HL-60 (cell line): Measurements from ENCODE around the gene FTCDNL1.

ENCODE experiments used
- DNase-seq, 2 experiments: peaks; one replicate each; pipeline ENCODE4 v3.0.0-alpha.2; 2010 to 2020; ENCODE audit warnings: low read depth in 1 of 2, low spot score in 1 of 2
- H3K27ac ChIP-seq: fragments of 250-450 bp; sonication (Bioruptor Pico); replicated peaks from 2 replicates; pipeline ENCODE4 v1.5.1; 2020; ENCODE audit warnings: mild to moderate bottlenecking, moderate library complexity
- H3K27me3 ChIP-seq: fragments of 250-450 bp; sonication (Bioruptor Pico); 2 replicates; pipeline ENCODE4 v1.5.1; 2021; ENCODE audit warnings: mild to moderate bottlenecking, moderate library complexity; ENCODE audit not compliant: insufficient read depth, poor library complexity, severe bottlenecking
- H3K4me3 ChIP-seq: replicated peaks from 2 replicates; pipeline ENCODE4 v1.5.1; 2011; ENCODE audit warnings: mild to moderate bottlenecking, control low read depth, low read length; ENCODE audit not compliant: insufficient read depth
- GABPA ChIP-seq: IDR thresholded peaks from 2 replicates; pipeline ENCODE4 v1.6.1; 2012; ENCODE audit warnings: low read depth
- POLR2AphosphoS5 ChIP-seq: IDR thresholded peaks from 2 replicates; pipeline ENCODE4 v1.6.1; 2012; ENCODE audit warnings: low read depth
- SPI1 ChIP-seq: IDR thresholded peaks from 2 replicates; pipeline ENCODE4 v1.6.1; 2012; ENCODE audit warnings: low read depth, mild to moderate bottlenecking, borderline replicate concordance
- TF ChIP-seq, protein P1 (sequence below): IDR thresholded peaks from 2 replicates; pipeline ENCODE4 v1.6.1; 2012; ENCODE audit warnings: low read depth; ENCODE audit not compliant: insufficient replicate concordance
- TF ChIP-seq, protein P2 (sequence below): IDR thresholded peaks from one replicate; pipeline ENCODE4 v1.5.1; 2011; ENCODE audit warnings: low read length, control low read depth, inconsistent platforms; ENCODE audit not compliant: insufficient read depth

Gene FTCDNL1

GRCh38 chr2:199812493-199812892 is 38.5 kb downstream of the FTCDNL1 start:
- no peak for DNase-seq
- no peak for TF ChIP-seq GABPA
- TF ChIP-seq, protein P1, sequence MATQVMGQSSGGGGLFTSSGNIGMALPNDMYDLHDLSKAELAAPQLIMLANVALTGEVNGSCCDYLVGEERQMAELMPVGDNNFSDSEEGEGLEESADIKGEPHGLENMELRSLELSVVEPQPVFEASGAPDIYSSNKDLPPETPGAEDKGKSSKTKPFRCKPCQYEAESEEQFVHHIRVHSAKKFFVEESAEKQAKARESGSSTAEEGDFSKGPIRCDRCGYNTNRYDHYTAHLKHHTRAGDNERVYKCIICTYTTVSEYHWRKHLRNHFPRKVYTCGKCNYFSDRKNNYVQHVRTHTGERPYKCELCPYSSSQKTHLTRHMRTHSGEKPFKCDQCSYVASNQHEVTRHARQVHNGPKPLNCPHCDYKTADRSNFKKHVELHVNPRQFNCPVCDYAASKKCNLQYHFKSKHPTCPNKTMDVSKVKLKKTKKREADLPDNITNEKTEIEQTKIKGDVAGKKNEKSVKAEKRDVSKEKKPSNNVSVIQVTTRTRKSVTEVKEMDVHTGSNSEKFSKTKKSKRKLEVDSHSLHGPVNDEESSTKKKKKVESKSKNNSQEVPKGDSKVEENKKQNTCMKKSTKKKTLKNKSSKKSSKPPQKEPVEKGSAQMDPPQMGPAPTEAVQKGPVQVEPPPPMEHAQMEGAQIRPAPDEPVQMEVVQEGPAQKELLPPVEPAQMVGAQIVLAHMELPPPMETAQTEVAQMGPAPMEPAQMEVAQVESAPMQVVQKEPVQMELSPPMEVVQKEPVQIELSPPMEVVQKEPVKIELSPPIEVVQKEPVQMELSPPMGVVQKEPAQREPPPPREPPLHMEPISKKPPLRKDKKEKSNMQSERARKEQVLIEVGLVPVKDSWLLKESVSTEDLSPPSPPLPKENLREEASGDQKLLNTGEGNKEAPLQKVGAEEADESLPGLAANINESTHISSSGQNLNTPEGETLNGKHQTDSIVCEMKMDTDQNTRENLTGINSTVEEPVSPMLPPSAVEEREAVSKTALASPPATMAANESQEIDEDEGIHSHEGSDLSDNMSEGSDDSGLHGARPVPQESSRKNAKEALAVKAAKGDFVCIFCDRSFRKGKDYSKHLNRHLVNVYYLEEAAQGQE: no peak
- TF ChIP-seq, protein P2, sequence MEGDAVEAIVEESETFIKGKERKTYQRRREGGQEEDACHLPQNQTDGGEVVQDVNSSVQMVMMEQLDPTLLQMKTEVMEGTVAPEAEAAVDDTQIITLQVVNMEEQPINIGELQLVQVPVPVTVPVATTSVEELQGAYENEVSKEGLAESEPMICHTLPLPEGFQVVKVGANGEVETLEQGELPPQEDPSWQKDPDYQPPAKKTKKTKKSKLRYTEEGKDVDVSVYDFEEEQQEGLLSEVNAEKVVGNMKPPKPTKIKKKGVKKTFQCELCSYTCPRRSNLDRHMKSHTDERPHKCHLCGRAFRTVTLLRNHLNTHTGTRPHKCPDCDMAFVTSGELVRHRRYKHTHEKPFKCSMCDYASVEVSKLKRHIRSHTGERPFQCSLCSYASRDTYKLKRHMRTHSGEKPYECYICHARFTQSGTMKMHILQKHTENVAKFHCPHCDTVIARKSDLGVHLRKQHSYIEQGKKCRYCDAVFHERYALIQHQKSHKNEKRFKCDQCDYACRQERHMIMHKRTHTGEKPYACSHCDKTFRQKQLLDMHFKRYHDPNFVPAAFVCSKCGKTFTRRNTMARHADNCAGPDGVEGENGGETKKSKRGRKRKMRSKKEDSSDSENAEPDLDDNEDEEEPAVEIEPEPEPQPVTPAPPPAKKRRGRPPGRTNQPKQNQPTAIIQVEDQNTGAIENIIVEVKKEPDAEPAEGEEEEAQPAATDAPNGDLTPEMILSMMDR: no peak
- no peak for TF ChIP-seq POLR2AphosphoS5
- TF ChIP-seq SPI1: no peak
- Histone ChIP-seq H3K27ac (no peak overlapping the region), H3K27me3 (no peaks in the 10 kb centered on the region), H3K4me3 (no peak overlapping the region)

GRCh38 chr2:199811346-199811745 is 39.6 kb downstream of the FTCDNL1 start:
- TF ChIP-seq SPI1 (no peak), GABPA (no peak)
- TF ChIP-seq, protein P1: no peak
- DNase-seq: no peak

GRCh38 chr2:199810422-199811171 is 40.4 kb downstream of the FTCDNL1 start:
- H3K27me3 ChIP-seq: no peaks in the 10 kb centered on the region
- no peak for DNase-seq
- no peak overlapping the region for H3K27ac ChIP-seq
- H3K4me3 ChIP-seq: no peak overlapping the region
- TF ChIP-seq POLR2AphosphoS5 (no peak), SPI1 (no peak), GABPA (no peak)
- TF ChIP-seq, protein P2: no peak
- TF ChIP-seq, protein P1: no peak

More at GRCh38 chr2:199811346-199811745, 39.6 kb downstream of the FTCDNL1 start:
- Histone ChIP-seq H3K4me3 (no peak overlapping the region), H3K27ac (no peak overlapping the region), H3K27me3 (no peaks in the 10 kb centered on the region)
